HG02610 (cell line): ENCODE data around the gene ARL8A.

Source experiments
- ATAC-seq: cut with Tn5 transposase; IDR thresholded peaks from one replicate; pipeline ENCODE4 v1.9.1; 2021; ENCODE audit warnings: mild to moderate bottlenecking, moderate library complexity; ENCODE audit not compliant: unreplicated experiment

The ARL8A gene

DNA sequence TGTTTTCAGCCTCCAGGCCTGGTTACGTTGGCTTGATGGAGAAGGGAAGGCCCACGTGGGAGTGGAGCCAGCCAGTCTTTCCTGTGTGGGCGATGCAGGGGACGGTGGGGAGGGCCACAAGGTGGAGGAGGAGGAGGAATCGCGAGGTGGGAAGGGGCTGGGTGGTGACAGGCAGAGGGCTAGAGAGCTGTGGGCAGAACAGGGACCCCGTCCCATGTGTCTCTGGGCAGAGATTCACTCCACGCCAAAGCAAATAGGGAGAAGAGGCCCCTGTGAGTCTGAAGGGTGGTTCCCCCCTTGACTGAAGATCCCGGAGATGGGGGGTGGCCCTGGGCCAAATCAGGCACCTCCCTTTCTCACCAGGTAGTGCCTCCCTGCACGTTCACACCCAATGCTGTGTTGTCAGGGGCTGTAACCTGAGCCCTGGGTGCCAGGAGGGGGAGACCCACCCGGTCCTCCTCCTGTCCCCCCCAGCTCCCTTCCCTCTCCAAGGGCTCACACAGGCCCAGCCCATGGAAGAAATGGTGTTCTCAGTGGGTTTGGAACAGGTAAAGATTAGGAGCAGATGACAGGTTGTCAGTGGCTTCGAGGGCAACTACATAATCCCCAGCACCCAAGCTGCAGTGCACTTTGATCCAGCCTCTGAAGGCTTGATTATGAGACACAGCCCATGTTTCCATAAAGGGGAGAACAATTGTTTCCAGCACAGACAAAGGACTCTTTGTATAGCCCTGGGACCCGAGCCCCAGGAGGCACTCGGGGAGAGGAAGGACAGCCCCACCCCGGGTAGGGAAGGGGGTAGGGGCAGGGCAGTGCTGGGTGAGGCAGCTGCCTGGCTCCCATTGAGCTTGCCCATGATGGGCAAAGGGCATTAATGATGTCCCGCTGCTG lies 59.5 kb downstream of the ARL8A start:
- ATAC-seq, result no peak
